K562 (cell line): ENCODE results near the gene CCDC194. TPM values are rescaled to one million over a fixed set of nuclear protein-coding genes. Genes with fewer than 3 reads are reported as not detected.
A peak's percentile ranks its signal among the peaks of the same experiment; 100 is the strongest.

Experiments used
- ATAC-seq: fragments of 200-7000 bp; cut with Tn5 transposase; 3 replicates; pipeline ENCODE4 v1.9.1; 2020; ENCODE audit warnings: moderate library complexity
- BruUV-seq: library from RNA; stranded (reverse); fragments of 400-500 nt; replicated peaks from 2 replicates; lab custom pipeline; 2021; lab: Mats Ljungman, UMichigan
- CTCF ChIA-PET: fragments of 300-600 bp; formaldehyde crosslinking; extraction: SDS; loops from one replicate; lab custom pipeline; 2021; ENCODE audit warnings: low intra/inter-chr PET ratio; lab: Yijun Ruan, JAX
- POLR2A ChIA-PET: fragments of 300-600, 350-650 bp; sonication (Branson Sonifier 250); formaldehyde crosslinking; extraction: SDS; loops from one replicate; lab custom pipeline; 2021; ENCODE audit warnings: antibody characterized with exemption, inconsistent platforms; lab: Yijun Ruan, JAX
- DNase-seq, 4 experiments: peaks; one replicate each; pipeline versions ENCODE4 v3.0.0 to v3.0.0-alpha.2; 2011 to 2018; ENCODE audit warnings: low spot score in 3 of 4, mixed read lengths in 3 of 4; ENCODE audit errors: extremely low read depth in 1 of 4
- FAIRE-seq: peaks from 2 replicates; lab custom pipeline; 2011; peaks lifted over from hg19 to GRCh38; lab: Jason Lieb, UNC
- H2AFZ ChIP-seq: 2 replicates; pipeline ENCODE4 v1.6.0; 2011; ENCODE audit warnings: low read depth, low read length, control low read depth, inconsistent platforms
- H3K27ac ChIP-seq: fragments of 200-600 bp; 3 replicates; pipeline ENCODE4 v1.8.0; 2011; ENCODE audit warnings: low read depth, mild to moderate bottlenecking, control low read depth, inconsistent platforms, low read length, moderate library complexity, mixed read lengths; ENCODE audit errors: extremely low read depth
- H3K27me3 ChIP-seq, 2 experiments: fragments of 300-600 bp in 1 of 2; 2 replicates in 1 of 2; 3 replicates in 1 of 2; pipeline versions ENCODE4 v1.6.0 to v1.8.0; 2011; ENCODE audit warnings: inconsistent platforms in 2 of 2, low read length in 2 of 2, mild to moderate bottlenecking in 1 of 2, mixed read lengths in 1 of 2, moderate library complexity in 1 of 2; ENCODE audit not compliant: control insufficient read depth in 2 of 2, insufficient read depth in 2 of 2
- H3K36me3 ChIP-seq: fragments of 300-600 bp; 3 replicates; pipeline ENCODE4 v1.8.0; 2011; ENCODE audit warnings: mild to moderate bottlenecking, low read length, inconsistent platforms; ENCODE audit not compliant: control insufficient read depth, insufficient read depth
- H3K4me1 ChIP-seq, 2 experiments: fragments of 200-600 bp in 1 of 2; replicated peaks in 1 of 2; 2 replicates in 1 of 2; 3 replicates in 1 of 2; pipeline versions ENCODE4 v1.5.1 to v1.8.0; 2011; ENCODE audit warnings: inconsistent platforms in 2 of 2, low read length in 2 of 2, mild to moderate bottlenecking in 1 of 2, mixed read lengths in 1 of 2, moderate library complexity in 1 of 2; ENCODE audit not compliant: control insufficient read depth in 2 of 2, insufficient read depth in 2 of 2
- H3K4me2 ChIP-seq: 2 replicates; pipeline ENCODE4 v1.6.1; 2011; ENCODE audit warnings: low read length, control low read depth, inconsistent platforms, mixed read lengths; ENCODE audit not compliant: insufficient read depth
- H3K4me3 ChIP-seq: fragments of 200-600 bp; sonication (generic), shearing (Covaris generic); 2 replicates; pipeline ENCODE4 v1.5.1; 2016; ENCODE audit warnings: control low read depth, inconsistent platforms
- H3K79me2 ChIP-seq: fragments of 200-600 bp; 3 replicates; pipeline ENCODE4 v1.8.0; 2011; ENCODE audit warnings: low read length, inconsistent platforms; ENCODE audit not compliant: control insufficient read depth, insufficient read depth
- H3K9ac ChIP-seq, 2 experiments: 2 replicates each; pipeline versions ENCODE4 v1.6.0 to v1.6.1; 2011; ENCODE audit warnings: low read depth in 2 of 2, low read length in 2 of 2, control low read depth in 1 of 2, inconsistent platforms in 1 of 2, mild to moderate bottlenecking in 1 of 2, mixed read lengths in 1 of 2; ENCODE audit not compliant: insufficient read depth in 1 of 2
- H3K9me1 ChIP-seq: one replicate; pipeline ENCODE4 v1.6.0; 2011; ENCODE audit warnings: inconsistent platforms, mild to moderate bottlenecking, low read length, moderate library complexity; ENCODE audit not compliant: control insufficient read depth, insufficient read depth
- H3K9me3 ChIP-seq: replicated peaks from 2 replicates; pipeline ENCODE4 v1.5.1; 2011; ENCODE audit warnings: low read depth, low read length, inconsistent platforms; ENCODE audit not compliant: control insufficient read depth, insufficient read depth
- H4K20me1 ChIP-seq: replicated peaks from 2 replicates; pipeline ENCODE4 v1.6.1; 2011; ENCODE audit warnings: low read length, inconsistent platforms, mixed read lengths; ENCODE audit not compliant: control insufficient read depth, insufficient read depth
- BRCA1 ChIP-seq, 2 experiments: fragments of 450-650 bp in 1 of 2; sonication (generic) in 1 of 2; formaldehyde crosslinking in 1 of 2; IDR thresholded peaks; 2 replicates each; pipeline versions ENCODE4 v1.5.0 to v1.6.1; 2017 to 2020; ENCODE audit warnings: mild to moderate bottlenecking in 1 of 2, missing genetic modification reagents in 1 of 2
- CC2D1A ChIP-seq: fragments of 450-650 bp; IDR thresholded peaks from 2 replicates; pipeline ENCODE4 v1.6.1; 2017; ENCODE audit warnings: mild to moderate bottlenecking
- DMBX1 ChIP-seq: fragments of 250-450 bp; sonication (Bioruptor Pico); IDR thresholded peaks from 2 replicates; pipeline ENCODE4 v1.8.0; 2022; ENCODE audit warnings: inconsistent platforms, mild to moderate bottlenecking, moderate library complexity, borderline replicate concordance
- ELF1 ChIP-seq: fragments of 200-800 bp; sonication (Bioruptor generic); IDR thresholded peaks from 2 replicates; pipeline ENCODE4 v1.6.1; 2016; ENCODE audit warnings: missing genetic modification characterization, missing compliant biosample characterization
- HNRNPK ChIP-seq: fragments of 200-400 bp; formaldehyde crosslinking; IDR thresholded peaks from one replicate; pipeline ENCODE4 v1.6.1; 2018; ENCODE audit warnings: mild to moderate bottlenecking, low read depth, low read length; ENCODE audit not compliant: poor library complexity, severe bottlenecking
- PRPF4 ChIP-seq: fragments of 200-400 bp; formaldehyde crosslinking; IDR thresholded peaks from one replicate; pipeline ENCODE4 v1.6.1; 2017; ENCODE audit warnings: low read length, low read depth, mild to moderate bottlenecking; ENCODE audit not compliant: insufficient read depth, poor library complexity, severe bottlenecking
- PYGO2 ChIP-seq: fragments of 450-650 bp; IDR thresholded peaks from 2 replicates; pipeline ENCODE4 v1.6.1; 2016; ENCODE audit warnings: mild to moderate bottlenecking, missing genetic modification characterization, moderate library complexity, missing compliant biosample characterization
- RBBP5 ChIP-seq: fragments of 200-600 bp; sonication (generic); IDR thresholded peaks from 2 replicates; pipeline ENCODE4 v1.6.1; 2012; ENCODE audit warnings: borderline replicate concordance, mild to moderate bottlenecking, low read length, control low read depth, inconsistent platforms; ENCODE audit not compliant: insufficient read depth, poor library complexity, severe bottlenecking
- RBM17 ChIP-seq: fragments of 200-400 bp; formaldehyde crosslinking; IDR thresholded peaks from 2 replicates; pipeline ENCODE4 v1.6.1; 2017; ENCODE audit warnings: low read depth, mild to moderate bottlenecking, low read length, borderline replicate concordance
- ZNF695 ChIP-seq: fragments of 450-650 bp; formaldehyde crosslinking; IDR thresholded peaks from 2 replicates; pipeline ENCODE4 v1.4.0; 2020; ENCODE audit warnings: mild to moderate bottlenecking, moderate library complexity
- WGBS: fragments of 100-300 bp; shearing (Covaris generic); methylation state at CpG from one replicate; pipeline ENCODE4 v1.1.6; 2016; ENCODE audit warnings: low coverage, mixed read lengths; ENCODE audit not compliant: insufficient coverage; ENCODE audit errors: missing lambda C conversion rate; 5-methylcytosine and 5-hydroxymethylcytosine counted together
- in situ Hi-C: fragments of 300-500 bp; cut with MboI; formaldehyde crosslinking; loops from 4 replicates; pipeline ENCODE4 v1.15.0; 2018; ENCODE audit warnings: inconsistent platforms, mixed read lengths
- intact Hi-C: fragments of 100-400 bp; cut with micrococcal nuclease; formaldehyde crosslinking; loops from 2 replicates; pipeline ENCODE4 v1.14.2; 2022
- polyA plus RNA-seq, 8 experiments: library from polyadenylated mRNA; depleted of rRNA in 4 of 8; stranded (reverse) in 5 of 8; unstranded in 3 of 8; fragments of >200 nt; fragmentation: Nextera tagmentation in 2 of 8; fragmentation: Illumina TruSeq in 1 of 8; extraction: Ambion mirVana in 2 of 8; extraction: Trizol in 1 of 8; gene quantifications; 2 replicates each; pipeline versions ENCODE4 v1.2.1 to v1.2.3, GENCODE V29; 2011 to 2014; ENCODE audit warnings: inconsistent platforms in 1 of 8, missing spikeins in 1 of 8
- total RNA-seq, 7 experiments: library from RNA; depleted of rRNA in 6 of 7; stranded (reverse); fragments of >200 nt in 6 of 7; fragmentation: Illumina TruSeq in 2 of 7; extraction: Trizol in 2 of 7; gene quantifications; 2 replicates each; pipeline versions ENCODE4 v1.2.1 to v1.2.3, GENCODE V29; 2011 to 2021; ENCODE audit warnings: low replicate concordance in 1 of 7
- TF ChIP-seq, protein P1 (sequence below): fragments of 450-650 bp; IDR thresholded peaks from 2 replicates; pipeline ENCODE4 v1.6.1; 2016; ENCODE audit warnings: antibody characterized with exemption
- TF ChIP-seq, protein P2 (sequence below), 2 experiments: IDR thresholded peaks; 2 replicates each; pipeline ENCODE4 v1.6.1; 2012; ENCODE audit warnings: improper control_type of control experiment in 2 of 2, low read depth in 2 of 2, low read length in 2 of 2, borderline replicate concordance in 1 of 2
- TF ChIP-seq, protein P3 (sequence below): fragments of 250-450 bp; sonication (Bioruptor Pico); IDR thresholded peaks from 2 replicates; pipeline ENCODE4 v1.5.1; 2021; ENCODE audit warnings: mild to moderate bottlenecking
- TF ChIP-seq, protein P4 (sequence below): fragments of 450-650 bp; conservative IDR thresholded peaks from 2 replicates; pipeline ENCODE4 v1.6.1; 2016; ENCODE audit warnings: missing genetic modification characterization, low read depth, mild to moderate bottlenecking, control low read depth, missing compliant biosample characterization

Gene CCDC194
- total and polyA plus RNA-seq, 9 of the 15 experiments (the other 6 are each of a cell fraction or from before 2014, with no cell fraction given) = 0.13 to 1.3 (median 0.39) TPM; not detected in 3

DNA sequence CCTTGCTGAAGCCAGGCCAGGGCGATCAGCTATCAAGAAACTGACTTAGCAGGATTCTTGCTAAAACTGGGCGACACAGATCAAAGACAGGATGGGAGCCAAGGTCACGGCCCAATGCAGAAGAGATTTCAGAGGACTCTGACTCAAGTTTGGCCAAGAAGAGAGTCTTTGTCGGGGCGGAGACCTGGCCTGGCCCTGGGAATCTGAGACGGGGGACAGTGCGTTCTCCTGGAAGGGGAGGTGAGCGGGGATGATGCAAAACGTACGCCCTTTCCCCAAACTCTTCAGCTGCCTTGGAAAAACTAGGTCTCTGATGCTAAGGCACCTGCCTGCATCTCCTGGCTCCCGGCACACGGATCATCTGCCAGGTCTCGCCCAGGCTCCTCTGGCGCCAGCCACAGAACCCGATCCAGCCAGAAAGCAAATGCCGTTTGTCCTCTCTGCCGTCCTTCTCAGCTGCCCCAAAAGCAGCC, 35.7 kb upstream of the CCDC194 start:
- no TSS peak for BruUV-seq
- no peaks in the 10 kb centered on the region; the same call in 1 of the 2 replicates for H4K20me1 ChIP-seq
- H3K9ac ChIP-seq = peak overlapping the region in 1 of 2 experiments; percentile 71; a peak in 1 of 4 replicates
- FAIRE-seq (peak; percentile 56), DNase-seq (peak in 1 of 4 experiments; percentile 16), ATAC-seq (no peak)
- H3K36me3 ChIP-seq = no peaks in the 10 kb centered on the region
- intact Hi-C loops = no loop called here
- no peak overlapping the region for H3K27ac ChIP-seq
- no peaks in the 10 kb centered on the region for H3K79me2 ChIP-seq
- in situ Hi-C loops = no loop called here
- no peaks in the 10 kb centered on the region for H3K27me3 ChIP-seq
- H2AFZ ChIP-seq = no peak overlapping the region
- no peaks in the 10 kb centered on the region for H3K9me3 ChIP-seq
- WGBS = 21% methylated on average over 17 of the region's 17 CpGs
- H3K4me1 ChIP-seq = peaks cover 3 to 12% of the 10 kb centered on the region in 2 experiments; a peak in 3 of 5 replicates
- H3K9me1 ChIP-seq = no peaks in the 10 kb centered on the region
- H3K4me3 ChIP-seq = no peak overlapping the region
- ChIA-PET POLR2A (interaction anchor here (0.6 to 0.9 kb wide), 3 partner anchors 10 to 17 kb away, joined by 3 to 5 read pairs (median 4); no protein-coding TSS in a partner anchor), CTCF (no interaction called here)
- no peak overlapping the region for H3K4me2 ChIP-seq
- TF ChIP-seq ZNF695 (CRISPR knock-in tag) (no peak), RBBP5 (no peak), BRCA1 (IDR thresholded peaks at IDR 0.05) (no peak), BRCA1 (CRISPR knock-in tag; IDR thresholded peaks at IDR 0.05) (no peak), ELF1 (no peak), PYGO2 (tag) (no peak), PRPF4 (no peak), HNRNPK (no peak), RBM17 (no peak), CC2D1A (no peak), DMBX1 (CRISPR knock-in tag) (no peak)
- TF ChIP-seq, protein P1, sequence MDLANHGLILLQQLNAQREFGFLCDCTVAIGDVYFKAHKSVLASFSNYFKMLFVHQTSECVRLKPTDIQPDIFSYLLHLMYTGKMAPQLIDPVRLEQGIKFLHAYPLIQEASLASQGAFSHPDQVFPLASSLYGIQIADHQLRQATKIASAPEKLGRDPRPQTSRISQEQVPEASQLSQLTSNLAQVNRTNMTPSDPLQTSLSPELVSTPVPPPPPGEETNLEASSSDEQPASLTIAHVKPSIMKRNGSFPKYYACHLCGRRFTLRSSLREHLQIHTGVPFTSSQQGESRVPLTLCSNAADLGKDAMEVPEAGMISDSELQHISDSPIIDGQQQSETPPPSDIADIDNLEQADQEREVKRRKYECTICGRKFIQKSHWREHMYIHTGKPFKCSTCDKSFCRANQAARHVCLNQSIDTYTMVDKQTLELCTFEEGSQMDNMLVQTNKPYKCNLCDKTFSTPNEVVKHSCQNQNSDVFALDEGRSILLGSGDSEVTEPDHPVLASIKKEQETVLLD = no peak
- TF ChIP-seq, protein P2, sequence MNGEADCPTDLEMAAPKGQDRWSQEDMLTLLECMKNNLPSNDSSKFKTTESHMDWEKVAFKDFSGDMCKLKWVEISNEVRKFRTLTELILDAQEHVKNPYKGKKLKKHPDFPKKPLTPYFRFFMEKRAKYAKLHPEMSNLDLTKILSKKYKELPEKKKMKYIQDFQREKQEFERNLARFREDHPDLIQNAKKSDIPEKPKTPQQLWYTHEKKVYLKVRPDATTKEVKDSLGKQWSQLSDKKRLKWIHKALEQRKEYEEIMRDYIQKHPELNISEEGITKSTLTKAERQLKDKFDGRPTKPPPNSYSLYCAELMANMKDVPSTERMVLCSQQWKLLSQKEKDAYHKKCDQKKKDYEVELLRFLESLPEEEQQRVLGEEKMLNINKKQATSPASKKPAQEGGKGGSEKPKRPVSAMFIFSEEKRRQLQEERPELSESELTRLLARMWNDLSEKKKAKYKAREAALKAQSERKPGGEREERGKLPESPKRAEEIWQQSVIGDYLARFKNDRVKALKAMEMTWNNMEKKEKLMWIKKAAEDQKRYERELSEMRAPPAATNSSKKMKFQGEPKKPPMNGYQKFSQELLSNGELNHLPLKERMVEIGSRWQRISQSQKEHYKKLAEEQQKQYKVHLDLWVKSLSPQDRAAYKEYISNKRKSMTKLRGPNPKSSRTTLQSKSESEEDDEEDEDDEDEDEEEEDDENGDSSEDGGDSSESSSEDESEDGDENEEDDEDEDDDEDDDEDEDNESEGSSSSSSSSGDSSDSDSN (IDR thresholded peaks at IDR 0.05; ENCODE audit: borderline replicate concordance in 1 of 2, low read depth in 2 of 2, low read length in 2 of 2) = no peak
- TF ChIP-seq, protein P3, sequence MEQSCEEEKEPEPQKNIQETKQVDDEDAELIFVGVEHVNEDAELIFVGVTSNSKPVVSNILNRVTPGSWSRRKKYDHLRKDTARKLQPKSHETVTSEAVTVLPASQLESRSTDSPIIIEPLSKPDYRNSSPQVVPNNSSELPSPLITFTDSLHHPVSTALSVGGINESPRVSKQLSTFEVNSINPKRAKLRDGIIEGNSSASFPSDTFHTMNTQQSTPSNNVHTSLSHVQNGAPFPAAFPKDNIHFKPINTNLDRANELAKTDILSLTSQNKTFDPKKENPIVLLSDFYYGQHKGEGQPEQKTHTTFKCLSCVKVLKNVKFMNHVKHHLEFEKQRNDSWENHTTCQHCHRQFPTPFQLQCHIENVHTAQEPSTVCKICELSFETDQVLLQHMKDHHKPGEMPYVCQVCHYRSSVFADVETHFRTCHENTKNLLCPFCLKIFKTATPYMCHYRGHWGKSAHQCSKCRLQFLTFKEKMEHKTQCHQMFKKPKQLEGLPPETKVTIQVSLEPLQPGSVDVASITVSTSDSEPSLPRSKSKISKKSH (CRISPR knock-in tag) = no peak
- TF ChIP-seq, protein P4, sequence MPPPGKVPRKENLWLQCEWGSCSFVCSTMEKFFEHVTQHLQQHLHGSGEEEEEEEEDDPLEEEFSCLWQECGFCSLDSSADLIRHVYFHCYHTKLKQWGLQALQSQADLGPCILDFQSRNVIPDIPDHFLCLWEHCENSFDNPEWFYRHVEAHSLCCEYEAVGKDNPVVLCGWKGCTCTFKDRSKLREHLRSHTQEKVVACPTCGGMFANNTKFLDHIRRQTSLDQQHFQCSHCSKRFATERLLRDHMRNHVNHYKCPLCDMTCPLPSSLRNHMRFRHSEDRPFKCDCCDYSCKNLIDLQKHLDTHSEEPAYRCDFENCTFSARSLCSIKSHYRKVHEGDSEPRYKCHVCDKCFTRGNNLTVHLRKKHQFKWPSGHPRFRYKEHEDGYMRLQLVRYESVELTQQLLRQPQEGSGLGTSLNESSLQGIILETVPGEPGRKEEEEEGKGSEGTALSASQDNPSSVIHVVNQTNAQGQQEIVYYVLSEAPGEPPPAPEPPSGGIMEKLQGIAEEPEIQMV (tag) = no peak
